Stimulated activated memory B cell treated with anti-CD40 and anti-IgM and Interleukin-4, amounts not matched to agents 10 μg/mL and 1 μg/mL and 100 μg/mL, for 72 hours (primary cell): ENCODE data around the gene PDE1C.

Source experiments
- ATAC-seq: fragments of 150-1000 bp; cut with Tn5 transposase; 2 replicates; pipeline ENCODE4 v1.10.0; 2021
- H3K27ac Mint-ChIP-seq: one replicate; pipeline ENCODE4 v1.8.0; 2022; ENCODE audit warnings: mild to moderate bottlenecking, mixed read lengths
- H3K27me3 Mint-ChIP-seq: one replicate; pipeline ENCODE4 v1.8.0; 2022; ENCODE audit warnings: mixed read lengths
- H3K36me3 Mint-ChIP-seq: one replicate; pipeline ENCODE4 v1.8.0; 2022; ENCODE audit warnings: mixed read lengths
- H3K4me1 Mint-ChIP-seq: one replicate; pipeline ENCODE4 v1.8.0; 2022; ENCODE audit warnings: mixed read lengths
- H3K4me3 Mint-ChIP-seq: one replicate; pipeline ENCODE4 v1.8.0; 2022; ENCODE audit warnings: mild to moderate bottlenecking, moderate library complexity, mixed read lengths
- H3K9me3 Mint-ChIP-seq: one replicate; pipeline ENCODE4 v1.8.0; 2022; ENCODE audit warnings: mixed read lengths

Gene PDE1C

GRCh38 chr7:31778296-31778695 lies 291.9 kb downstream of the PDE1C start:
- Mint-ChIP-seq H3K4me3 (no peak overlapping the region), H3K27ac (no peak overlapping the region), H3K27me3 (peaks cover 8% of the 10 kb centered on the region), H3K9me3 (no peaks in the 10 kb centered on the region), H3K36me3 (no peaks in the 10 kb centered on the region), H3K4me1 (no peaks in the 10 kb centered on the region)
- ATAC-seq = no peak

DNA sequence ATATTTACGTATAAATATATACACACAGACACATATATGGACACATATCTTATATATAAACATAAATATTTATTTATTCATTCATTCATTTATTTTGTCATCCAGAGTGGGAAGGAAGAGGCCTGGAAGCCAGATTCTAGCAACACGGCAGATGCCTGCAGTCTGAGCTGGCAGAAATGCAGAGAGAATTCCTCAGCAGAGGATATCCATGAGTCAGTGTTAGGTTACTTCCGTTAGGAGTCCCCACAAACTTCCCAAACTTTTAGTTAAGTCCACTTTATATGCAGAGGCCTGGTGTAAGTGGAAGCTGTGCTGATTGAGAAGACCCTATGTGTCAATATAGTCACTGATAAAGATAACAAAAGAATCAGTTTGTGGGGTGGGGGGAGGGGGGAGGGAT lies 293.6 kb downstream of the PDE1C start:
- H3K36me3 Mint-ChIP-seq = no peaks in the 10 kb centered on the region
- no peak for ATAC-seq

GRCh38 chr7:31775556-31775955 lies 294.7 kb downstream of the PDE1C start:
- H3K4me3 Mint-ChIP-seq = no peak overlapping the region
- peaks cover 26% of the 10 kb centered on the region for H3K27me3 Mint-ChIP-seq
- no peaks in the 10 kb centered on the region for H3K4me1 Mint-ChIP-seq
- ATAC-seq = no peak
- no peak overlapping the region for H3K27ac Mint-ChIP-seq
- H3K9me3 Mint-ChIP-seq = no peaks in the 10 kb centered on the region
- H3K36me3 Mint-ChIP-seq = no peaks in the 10 kb centered on the region

More for the DNA sequence above, 293.6 kb downstream of the PDE1C start:
- peaks cover 19% of the 10 kb centered on the region for H3K27me3 Mint-ChIP-seq
- no peak overlapping the region for H3K27ac Mint-ChIP-seq
- H3K4me3 Mint-ChIP-seq = no peak overlapping the region
- H3K9me3 Mint-ChIP-seq = no peaks in the 10 kb centered on the region
- H3K4me1 Mint-ChIP-seq = no peaks in the 10 kb centered on the region

GRCh38 chr7:31772211-31772610 lies 298.0 kb downstream of the PDE1C start:
- H3K27ac Mint-ChIP-seq = no peak overlapping the region
- no peaks in the 10 kb centered on the region for H3K4me1 Mint-ChIP-seq
- peaks cover 3% of the 10 kb centered on the region for H3K9me3 Mint-ChIP-seq
- ATAC-seq = no peak
- H3K4me3 Mint-ChIP-seq = no peak overlapping the region
- no peaks in the 10 kb centered on the region for H3K36me3 Mint-ChIP-seq
- H3K27me3 Mint-ChIP-seq = peaks cover 40% of the 10 kb centered on the region

DNA sequence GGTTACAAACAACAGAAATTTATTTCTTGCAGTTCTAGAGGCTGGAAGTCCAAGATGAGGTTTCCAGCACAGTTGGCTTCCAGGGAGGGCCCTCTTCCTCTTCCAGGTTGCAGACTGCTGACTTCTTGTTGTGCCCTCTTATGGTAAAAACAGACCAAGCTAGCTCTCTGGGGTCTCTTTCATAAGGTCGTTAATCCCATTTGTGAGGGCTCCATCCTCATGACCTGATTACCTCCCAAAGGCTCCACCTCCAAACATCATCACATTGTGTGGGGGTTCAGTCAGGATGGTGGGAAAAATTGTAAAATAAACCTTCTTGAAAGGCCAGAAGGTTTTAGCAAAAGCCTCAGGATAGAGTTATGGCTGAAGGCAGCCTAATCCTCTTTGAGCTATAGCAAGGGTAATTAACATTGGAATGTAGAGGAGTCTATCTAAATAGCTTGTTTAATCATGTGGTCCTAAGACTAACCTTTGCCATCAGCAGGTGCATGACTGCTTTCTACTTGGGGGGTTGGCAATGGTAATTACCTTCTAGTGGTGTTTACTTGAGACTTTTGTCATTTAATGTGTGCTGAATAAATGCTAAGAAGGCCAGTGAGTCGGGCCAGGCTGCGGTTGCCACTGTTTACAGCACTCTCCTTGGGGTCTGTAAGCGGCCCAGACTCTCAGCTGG lies 302.4 kb downstream of the PDE1C start:
- Mint-ChIP-seq H3K4me3 (no peak overlapping the region), H3K4me1 (no peaks in the 10 kb centered on the region), H3K27ac (no peak overlapping the region), H3K27me3 (peaks cover 30% of the 10 kb centered on the region), H3K36me3 (no peaks in the 10 kb centered on the region), H3K9me3 (peaks cover 3% of the 10 kb centered on the region)
- no peak for ATAC-seq

GRCh38 chr7:31764462-31764861 lies 305.7 kb downstream of the PDE1C start:
- Mint-ChIP-seq H3K36me3 (no peaks in the 10 kb centered on the region), H3K27me3 (peaks cover 4% of the 10 kb centered on the region), H3K4me1 (no peaks in the 10 kb centered on the region), H3K9me3 (peaks cover under 1% of the 10 kb centered on the region), H3K4me3 (no peak overlapping the region), H3K27ac (no peak overlapping the region)
- ATAC-seq = no peak

- no peaks in the 10 kb centered on the region for H3K9me3 Mint-ChIP-seq
- no peaks in the 10 kb centered on the region for H3K36me3 Mint-ChIP-seq
- H3K4me1 Mint-ChIP-seq = no peaks in the 10 kb centered on the region
- no peaks in the 10 kb centered on the region for H3K27me3 Mint-ChIP-seq
- no peak for ATAC-seq
- no peak overlapping the region for H3K4me3 Mint-ChIP-seq
- H3K27ac Mint-ChIP-seq = no peak overlapping the region
Observed at GRCh38 chr7:31763548-31763947, 306.7 kb downstream of the PDE1C start.

- H3K4me3 Mint-ChIP-seq = no peak overlapping the region
- H3K27me3 Mint-ChIP-seq = no peaks in the 10 kb centered on the region
- ATAC-seq = no peak
- H3K36me3 Mint-ChIP-seq = no peaks in the 10 kb centered on the region
- H3K9me3 Mint-ChIP-seq = no peaks in the 10 kb centered on the region
- H3K27ac Mint-ChIP-seq = no peak overlapping the region
- no peaks in the 10 kb centered on the region for H3K4me1 Mint-ChIP-seq
Observed at GRCh38 chr7:31761646-31762045, 308.6 kb downstream of the PDE1C start.

DNA sequence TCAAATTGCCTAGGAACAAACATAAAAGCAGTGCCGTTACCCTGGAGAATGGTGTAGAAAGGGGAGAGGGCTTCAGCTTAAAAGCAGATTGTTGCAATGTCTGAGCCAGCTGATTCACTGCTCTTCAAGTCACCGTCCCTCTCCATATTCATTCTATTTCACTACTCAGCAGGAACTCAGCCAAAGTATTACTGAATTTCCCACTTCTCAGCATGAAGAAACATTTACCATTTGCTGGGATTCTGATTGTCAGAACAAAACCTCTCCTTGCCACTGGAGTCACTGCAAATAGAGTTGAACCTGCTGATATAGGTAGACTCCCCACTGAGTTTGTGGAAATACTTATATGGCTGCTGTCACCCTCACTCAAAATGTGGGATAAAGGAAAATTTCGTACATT lies 311.5 kb downstream of the PDE1C start:
- no peaks in the 10 kb centered on the region for H3K27me3 Mint-ChIP-seq
- no peaks in the 10 kb centered on the region for H3K36me3 Mint-ChIP-seq
- H3K27ac Mint-ChIP-seq = no peak overlapping the region
- no peaks in the 10 kb centered on the region for H3K4me1 Mint-ChIP-seq
- ATAC-seq = no peak
- no peaks in the 10 kb centered on the region for H3K9me3 Mint-ChIP-seq
- H3K4me3 Mint-ChIP-seq = no peak overlapping the region

DNA sequence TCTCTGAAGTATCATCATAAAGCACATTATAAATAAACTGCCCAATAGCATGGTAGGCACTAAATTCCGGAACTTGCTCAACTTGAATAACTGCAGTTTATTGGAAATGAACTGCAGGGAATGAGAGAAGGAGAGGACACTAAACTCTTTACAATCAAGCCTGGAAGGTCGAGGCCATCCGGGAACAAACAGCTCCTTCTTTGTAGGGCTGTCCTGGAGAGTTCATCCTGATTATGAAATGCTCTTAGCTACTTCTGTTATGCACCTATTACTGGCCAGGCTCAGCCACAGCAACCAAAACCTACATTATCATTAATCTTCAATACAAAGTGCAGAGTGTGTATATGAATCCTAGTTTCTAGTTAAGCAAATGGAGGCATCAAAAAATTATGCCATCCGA lies 318.5 kb downstream of the PDE1C start:
- Mint-ChIP-seq H3K4me3 (no peak overlapping the region), H3K27me3 (no peaks in the 10 kb centered on the region), H3K4me1 (no peaks in the 10 kb centered on the region), H3K9me3 (no peaks in the 10 kb centered on the region), H3K36me3 (no peaks in the 10 kb centered on the region), H3K27ac (no peak overlapping the region)
- ATAC-seq = no peak

DNA sequence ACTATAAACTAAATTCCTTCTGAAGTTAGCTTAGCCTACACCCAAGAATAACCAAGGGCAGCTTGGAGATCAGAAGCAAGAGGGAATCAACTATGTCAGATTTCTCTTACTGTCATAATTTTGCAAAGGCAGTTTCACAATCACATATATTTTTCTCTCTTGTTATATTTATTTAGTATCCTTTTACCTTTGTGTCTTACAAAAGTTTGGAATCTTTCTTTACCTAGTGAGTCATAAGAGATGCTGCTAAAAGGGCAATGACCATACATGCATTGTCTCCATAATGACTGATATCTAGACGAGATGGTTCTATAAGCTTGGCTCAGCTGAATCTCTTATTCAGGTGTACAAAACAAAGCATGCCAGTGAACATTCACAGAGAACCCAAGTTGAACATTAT lies 322.1 kb downstream of the PDE1C start:
- Mint-ChIP-seq H3K4me3 (no peak overlapping the region), H3K36me3 (no peaks in the 10 kb centered on the region), H3K9me3 (no peaks in the 10 kb centered on the region), H3K4me1 (no peaks in the 10 kb centered on the region), H3K27me3 (peaks cover 11% of the 10 kb centered on the region), H3K27ac (no peak overlapping the region)
- ATAC-seq = no peak

DNA sequence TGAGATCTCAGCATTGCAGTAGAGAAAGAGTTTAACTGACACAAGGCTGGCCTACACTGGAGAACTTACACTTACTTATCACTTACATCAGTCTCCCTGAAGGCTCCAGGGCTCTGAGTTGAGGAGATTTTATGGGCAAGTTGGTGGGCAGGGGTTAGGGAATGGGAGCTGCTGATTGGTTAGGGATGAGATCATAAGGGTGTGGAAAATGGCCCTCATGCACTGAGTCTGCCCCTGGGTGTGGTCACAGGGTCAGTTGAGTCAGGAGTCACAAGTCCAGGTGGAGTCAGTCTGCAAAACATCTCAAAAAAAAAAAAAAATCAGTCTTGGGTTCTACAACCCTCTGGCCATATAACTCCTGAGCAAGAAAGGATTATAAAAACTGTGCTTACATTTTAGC lies 322.7 kb downstream of the PDE1C start:
- H3K4me1 Mint-ChIP-seq = no peaks in the 10 kb centered on the region
- H3K27ac Mint-ChIP-seq = no peak overlapping the region
- peaks cover 15% of the 10 kb centered on the region for H3K27me3 Mint-ChIP-seq
- no peak overlapping the region for H3K4me3 Mint-ChIP-seq
- no peak for ATAC-seq
- H3K36me3 Mint-ChIP-seq = no peaks in the 10 kb centered on the region
- H3K9me3 Mint-ChIP-seq = no peaks in the 10 kb centered on the region

DNA sequence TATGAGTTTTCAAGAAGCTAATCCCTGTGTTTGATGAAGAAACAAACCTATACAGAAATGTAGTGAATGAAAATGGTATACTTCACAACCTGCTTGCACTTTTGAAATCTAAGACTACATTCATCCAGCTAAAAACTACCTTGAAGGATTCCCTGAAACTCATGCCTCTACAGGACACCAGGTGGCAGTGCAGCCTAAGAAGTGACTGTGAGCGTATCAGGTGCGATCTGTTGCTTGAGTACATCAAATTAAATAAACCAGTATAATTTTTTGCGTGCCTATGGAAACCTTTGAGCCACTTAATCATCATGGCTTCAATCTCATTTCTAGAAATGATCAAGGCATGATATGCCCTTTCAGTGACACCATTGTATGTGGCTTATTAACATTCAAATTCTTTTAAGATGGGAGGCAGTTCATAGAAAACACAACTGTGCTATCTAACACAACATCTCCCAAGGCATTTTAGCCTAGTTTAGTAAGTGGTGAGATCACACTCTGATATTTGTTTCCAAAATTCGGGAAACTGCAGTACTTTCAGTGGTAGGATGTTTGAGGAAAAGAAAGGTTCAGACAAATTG lies 325.8 kb downstream of the PDE1C start:
- Mint-ChIP-seq H3K27me3 (peaks cover 15% of the 10 kb centered on the region), H3K4me1 (no peaks in the 10 kb centered on the region), H3K27ac (no peak overlapping the region), H3K4me3 (no peak overlapping the region), H3K36me3 (no peaks in the 10 kb centered on the region), H3K9me3 (no peaks in the 10 kb centered on the region)
- ATAC-seq = no peak

DNA sequence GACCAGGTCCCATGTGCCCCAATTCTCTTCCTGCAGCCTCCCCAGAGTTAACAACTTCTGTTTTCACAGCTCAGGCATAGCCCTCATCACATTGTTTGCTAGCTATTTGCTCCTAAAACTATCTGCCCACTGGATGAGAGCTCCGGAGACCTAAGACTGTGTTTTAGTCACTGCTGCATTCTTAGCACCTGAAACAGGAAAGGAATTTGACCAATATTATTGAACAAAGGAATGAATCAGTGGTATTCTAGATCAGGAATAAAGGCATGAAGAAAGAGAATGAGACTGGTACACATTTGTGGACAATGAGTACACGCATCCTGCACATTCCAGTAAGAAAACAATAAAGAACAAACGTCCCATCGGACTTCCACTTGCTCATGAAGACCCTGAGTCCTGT lies 328.4 kb downstream of the PDE1C start:
- Mint-ChIP-seq H3K27ac (no peak overlapping the region), H3K27me3 (peaks cover 15% of the 10 kb centered on the region), H3K4me1 (no peaks in the 10 kb centered on the region), H3K9me3 (no peaks in the 10 kb centered on the region), H3K36me3 (no peaks in the 10 kb centered on the region), H3K4me3 (no peak overlapping the region)
- ATAC-seq = no peak

DNA sequence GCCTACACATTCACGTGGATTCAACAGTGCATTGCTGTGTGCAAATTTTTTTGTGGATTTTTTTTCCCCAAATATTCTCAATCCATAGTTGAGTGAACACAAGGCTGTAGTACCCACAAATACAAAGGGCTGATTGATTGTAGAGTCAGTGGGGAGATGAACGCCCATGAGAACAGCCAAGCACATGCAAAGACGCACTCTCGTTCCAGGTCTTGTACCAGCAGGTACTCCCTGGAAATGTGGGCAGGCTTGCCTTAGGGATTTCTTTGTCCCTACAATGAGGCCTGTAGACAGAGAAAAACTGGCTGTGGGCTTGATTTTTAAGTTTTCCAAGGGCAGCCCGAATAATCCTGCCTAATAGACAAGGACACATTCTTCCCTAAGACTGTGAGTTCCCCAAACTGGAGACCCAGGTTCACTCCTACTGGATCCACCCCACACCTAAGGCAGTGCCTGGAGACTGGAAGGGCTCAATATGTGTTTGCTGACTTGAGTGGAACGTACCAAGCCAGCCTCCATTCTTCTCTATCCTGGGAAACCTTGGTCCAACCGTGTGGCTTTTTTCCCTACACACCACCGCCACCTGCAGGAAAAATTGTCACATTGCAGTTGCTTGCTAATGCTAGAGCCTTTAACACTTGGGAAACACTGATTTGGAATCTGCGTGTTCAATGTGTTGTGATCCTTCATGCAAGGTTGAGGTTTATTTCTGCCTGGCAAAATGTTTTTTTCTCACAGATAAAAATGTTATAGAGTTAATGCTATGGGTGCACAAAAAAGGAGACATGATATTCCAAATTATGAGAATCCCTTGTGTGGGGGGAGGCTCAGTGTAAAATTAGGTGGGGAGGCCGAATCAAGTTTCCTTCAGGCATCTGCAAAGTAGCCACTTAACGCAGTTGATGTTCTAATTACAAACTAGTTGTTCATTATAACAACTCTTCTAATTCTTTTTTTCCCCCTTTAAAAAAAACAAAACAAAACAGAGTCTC lies 333.9 kb downstream of the PDE1C start:
- no peaks in the 10 kb centered on the region for H3K4me1 Mint-ChIP-seq
- no peaks in the 10 kb centered on the region for H3K36me3 Mint-ChIP-seq
- no peak for ATAC-seq
- H3K27me3 Mint-ChIP-seq = no peaks in the 10 kb centered on the region
- no peak overlapping the region for H3K27ac Mint-ChIP-seq
- H3K9me3 Mint-ChIP-seq = no peaks in the 10 kb centered on the region
- H3K4me3 Mint-ChIP-seq = no peak overlapping the region
